T-helper 1 cell (primary cell): ENCODE data around the gene ATOH8.
A peak's percentile ranks its signal among the peaks of the same experiment; 100 is the strongest.

ENCODE experiments used
- DNase-seq, 5 donors: peaks; one replicate each; pipeline ENCODE4 v3.0.0-alpha.2; 2012 to 2020

The ATOH8 gene

GRCh38 chr2:85736456-85737355 is 17.1 kb upstream of the ATOH8 start:
- DNase-seq = no peak

- DNase-seq = no peak
These were observed 16.3 kb upstream of the ATOH8 start for GRCh38 chr2:85737481-85737880.

DNA sequence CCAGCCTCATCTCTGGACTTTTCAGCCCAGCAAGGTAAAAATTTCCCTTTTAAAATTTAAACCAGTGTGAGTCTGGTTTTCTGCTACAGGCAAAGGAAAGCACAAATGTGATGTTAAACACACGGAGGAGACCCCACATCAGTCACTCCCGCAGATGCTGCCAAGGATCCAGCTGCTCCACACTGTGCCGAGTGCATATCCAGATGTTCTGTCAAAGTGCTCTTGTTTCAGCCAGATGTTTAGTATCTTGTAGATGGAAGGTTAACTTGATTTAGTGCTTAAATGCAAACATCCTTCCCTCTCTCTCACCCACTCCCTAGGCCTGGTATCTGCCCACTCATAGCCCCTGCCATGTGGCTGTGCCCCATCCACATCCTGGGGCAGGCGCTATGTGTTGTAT is 15.8 kb upstream of the ATOH8 start:
- DNase-seq = no peak

- DNase-seq = no peak
These were observed 13.6 kb upstream of the ATOH8 start for GRCh38 chr2:85740193-85740592.

DNA sequence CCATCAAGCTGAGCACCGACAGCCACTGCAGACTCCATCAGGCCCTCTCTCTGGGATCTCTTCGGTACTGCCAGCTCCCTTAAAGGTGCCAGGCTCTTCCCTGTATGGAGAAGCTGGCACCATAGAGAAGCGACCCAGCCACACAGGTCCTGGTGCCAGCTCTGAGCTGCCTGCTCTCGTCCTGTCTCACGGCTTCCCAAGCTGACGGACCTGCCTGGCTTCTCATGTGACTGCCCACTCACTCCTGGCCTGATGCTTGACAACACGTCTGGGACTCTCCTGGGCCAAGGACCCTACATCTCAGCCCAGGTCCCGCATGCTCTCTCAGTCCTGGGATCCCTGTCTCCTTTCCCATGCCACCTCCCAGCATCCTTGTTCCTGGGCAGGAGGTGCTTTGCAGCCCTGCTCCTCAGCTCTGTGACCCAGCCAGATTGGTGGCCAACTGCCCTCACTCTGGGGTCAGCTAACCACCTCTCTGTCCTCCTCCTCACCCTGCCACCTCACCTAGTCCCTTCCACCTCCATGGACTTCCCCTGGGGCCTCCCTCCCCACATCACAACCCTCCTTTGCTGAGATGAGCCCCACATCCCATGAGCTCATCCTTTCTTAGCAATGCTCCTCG is 12.5 kb upstream of the ATOH8 start:
- DNase-seq = no peak

DNA sequence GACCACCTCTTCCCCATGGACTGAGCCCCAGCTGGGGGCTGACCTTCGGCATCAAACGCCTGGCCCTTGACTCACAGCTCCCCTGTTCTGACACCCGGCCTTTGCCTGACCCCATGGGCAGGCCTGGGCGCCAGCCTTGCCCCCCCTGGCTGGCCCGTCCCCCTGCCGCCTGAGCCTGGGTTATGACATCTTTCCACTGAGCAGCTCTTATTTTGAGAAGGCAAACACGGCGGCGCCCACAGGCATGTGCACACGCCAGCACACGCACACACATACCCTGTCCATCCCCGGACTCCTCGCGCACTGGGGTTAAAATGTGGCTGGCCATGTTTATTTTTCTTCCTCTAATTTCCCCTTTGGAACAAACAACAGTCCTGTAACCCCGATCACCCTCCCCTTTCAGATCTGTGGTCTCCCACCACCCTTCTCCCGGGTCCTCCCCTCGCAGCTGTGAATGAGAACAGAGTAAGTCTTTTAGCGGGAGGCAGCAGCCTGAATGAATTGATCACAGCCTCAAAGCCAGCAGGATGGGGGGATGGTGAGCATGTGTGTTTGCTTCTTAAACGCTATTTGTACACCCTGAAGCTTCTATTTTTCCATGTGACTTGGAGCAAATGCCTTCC is 11.8 kb upstream of the ATOH8 start:
- no peak for DNase-seq

- no peak for DNase-seq
These were observed 10.3 kb upstream of the ATOH8 start for GRCh38 chr2:85743304-85743978.

GRCh38 chr2:85744055-85744454 is 9.7 kb upstream of the ATOH8 start:
- no peak for DNase-seq

DNA sequence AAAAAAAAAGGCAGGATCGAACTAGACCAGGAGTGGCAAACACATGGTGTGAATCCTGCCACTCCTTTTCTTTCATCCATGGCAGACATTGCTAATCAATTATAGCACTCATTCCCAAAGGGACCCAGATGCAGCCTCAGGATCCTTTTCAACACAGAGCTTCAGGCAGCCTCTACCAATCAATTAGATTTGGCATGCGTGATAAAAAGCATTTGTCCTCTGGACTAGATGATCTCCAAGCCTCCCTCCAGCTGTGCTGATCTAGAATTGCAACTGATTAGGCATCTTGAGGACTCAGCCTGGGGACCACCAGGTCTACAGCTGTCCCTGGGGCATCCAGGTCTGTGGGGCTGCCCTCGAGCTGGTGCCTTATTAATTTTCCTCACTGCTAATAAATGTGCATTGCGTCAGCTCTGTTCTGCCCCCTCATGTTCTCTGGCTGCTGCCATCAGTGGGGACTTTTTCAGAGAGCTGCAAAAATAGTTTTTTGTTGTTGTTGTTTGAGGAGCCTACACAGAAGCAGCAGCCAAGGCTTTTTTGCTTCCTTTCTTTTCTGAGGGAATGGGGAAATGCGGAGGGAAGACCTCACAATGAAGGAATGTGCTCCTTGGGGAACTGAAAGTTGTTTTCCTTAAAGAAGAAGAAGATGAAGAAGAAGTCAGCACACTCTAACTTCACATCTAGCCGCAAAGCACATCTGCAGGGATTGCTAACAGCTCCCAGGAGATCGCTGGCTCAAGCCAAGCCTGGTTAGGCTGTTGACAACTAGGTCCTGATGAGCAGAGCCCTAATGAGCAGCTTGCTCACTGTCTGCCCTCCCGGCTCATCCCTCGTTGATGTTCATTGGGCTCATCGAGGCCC is 8.8 kb upstream of the ATOH8 start:
- DNase-seq = no peak

GRCh38 chr2:85745619-85746018 is 8.2 kb upstream of the ATOH8 start:
- DNase-seq = no peak

GRCh38 chr2:85746321-85747004 is 7.3 kb upstream of the ATOH8 start:
- no peak for DNase-seq

DNA sequence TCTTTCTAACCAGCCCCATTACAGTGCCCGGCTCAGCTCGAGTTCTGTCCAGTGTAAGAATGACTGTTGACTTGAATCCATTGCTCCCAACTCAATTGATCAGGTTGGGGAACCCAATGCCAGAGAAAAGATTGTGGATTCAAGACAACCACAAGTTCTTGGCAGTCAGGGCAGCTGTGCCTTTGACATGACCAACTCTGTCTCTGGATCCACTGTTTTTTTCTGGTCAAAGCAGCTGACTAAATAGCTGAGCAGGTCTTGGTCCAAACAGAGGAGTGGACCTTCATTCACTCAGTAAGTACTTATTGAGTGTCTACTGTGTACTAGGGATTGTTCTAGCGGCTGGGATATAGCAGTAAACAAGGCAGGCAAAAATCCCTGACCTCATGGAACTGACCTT is 6.3 kb upstream of the ATOH8 start:
- no peak for DNase-seq

- DNase-seq = no peak
These were observed 5.6 kb upstream of the ATOH8 start for GRCh38 chr2:85748039-85748734.

DNA sequence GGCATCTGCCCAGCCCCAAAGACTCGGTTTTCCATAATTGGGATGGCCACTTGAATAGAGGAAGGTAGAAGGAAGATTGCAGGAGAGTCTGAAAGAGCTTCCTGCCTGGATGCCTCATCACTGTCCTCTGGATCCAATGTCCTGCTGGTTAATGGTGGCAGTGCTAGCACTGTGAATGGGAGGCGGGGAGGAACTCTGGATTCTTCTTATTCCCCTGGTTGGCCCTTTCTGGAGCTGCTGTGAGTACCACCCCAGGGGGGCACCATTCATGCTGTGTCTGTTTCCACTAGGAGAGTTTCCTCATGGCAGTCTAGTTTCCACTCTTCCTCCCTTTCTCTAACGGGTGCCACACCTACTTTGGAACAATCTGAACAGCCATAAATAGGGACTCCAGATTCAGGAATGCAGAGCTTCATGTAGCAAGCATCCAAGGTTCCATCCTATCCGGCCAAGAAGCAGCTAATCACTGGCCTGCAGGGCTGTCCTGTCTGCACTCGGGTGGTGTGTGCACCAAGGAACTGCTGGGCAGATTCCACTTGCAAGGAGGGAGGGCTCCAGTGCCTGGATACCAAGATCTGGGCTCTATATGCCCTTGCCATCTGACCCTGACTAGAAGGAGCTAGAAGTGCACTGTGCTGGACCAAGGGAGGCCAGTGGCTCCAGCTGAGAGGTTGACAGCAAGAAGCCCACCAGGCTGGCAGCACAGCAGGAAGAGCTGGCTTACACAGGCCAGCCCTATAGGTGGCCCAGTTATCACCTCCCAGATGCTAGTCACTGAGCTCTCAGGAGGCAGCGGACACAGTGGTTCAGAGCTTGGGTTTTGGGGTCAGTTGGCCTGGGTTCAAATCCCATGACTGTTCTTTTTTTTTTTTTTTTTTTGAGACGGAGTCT is 4.6 kb upstream of the ATOH8 start:
- DNase-seq = no peak

DNA sequence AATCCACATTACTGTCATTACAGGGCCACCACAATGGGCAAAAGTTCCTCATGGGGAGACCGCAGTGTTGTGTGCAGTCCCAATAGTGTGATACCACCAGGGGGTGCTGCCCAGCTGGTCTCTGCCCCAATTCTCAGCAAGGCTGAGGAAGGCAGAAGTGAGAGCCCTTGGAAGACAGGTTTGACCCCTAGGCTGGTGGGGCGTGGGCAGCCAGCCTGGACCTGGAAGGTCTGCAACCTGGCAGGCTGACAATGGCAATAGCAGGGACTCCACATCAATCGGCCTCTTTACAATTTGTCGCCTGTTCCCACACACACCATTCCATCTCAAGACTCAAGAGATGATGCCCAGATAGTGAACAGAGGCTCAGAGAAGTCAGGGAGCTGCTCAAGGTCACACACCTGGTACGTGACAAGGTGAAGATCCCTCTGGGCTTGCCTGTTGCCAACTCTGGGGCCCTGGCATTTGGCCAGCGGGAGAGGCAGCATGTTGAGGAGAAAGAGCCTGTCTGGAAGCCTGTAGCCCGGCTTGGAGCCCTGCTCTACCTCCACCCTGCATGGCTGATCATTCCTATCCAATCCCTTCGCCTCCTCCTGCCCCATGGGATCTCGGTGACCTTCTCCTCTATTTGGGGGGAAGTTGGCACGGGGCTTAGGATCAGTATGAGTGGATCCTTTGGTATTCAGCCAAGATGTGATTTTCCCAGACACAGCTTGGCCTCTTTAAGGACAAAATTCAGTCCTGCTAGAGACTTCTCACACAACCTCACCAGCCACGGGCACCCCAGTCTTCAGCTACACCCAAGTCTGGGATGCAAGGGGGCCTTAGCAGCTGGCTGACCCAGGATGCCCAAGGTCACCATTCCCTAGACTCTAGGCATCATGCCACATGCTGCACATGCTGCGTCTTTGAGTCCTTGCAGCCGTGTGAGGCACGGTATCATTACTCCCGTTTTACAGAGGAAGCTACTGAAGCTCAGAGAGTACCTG is 2.9 kb upstream of the ATOH8 start:
- peak in 3 of 5 donors; percentile 25 to 47 (median 30) for DNase-seq

DNA sequence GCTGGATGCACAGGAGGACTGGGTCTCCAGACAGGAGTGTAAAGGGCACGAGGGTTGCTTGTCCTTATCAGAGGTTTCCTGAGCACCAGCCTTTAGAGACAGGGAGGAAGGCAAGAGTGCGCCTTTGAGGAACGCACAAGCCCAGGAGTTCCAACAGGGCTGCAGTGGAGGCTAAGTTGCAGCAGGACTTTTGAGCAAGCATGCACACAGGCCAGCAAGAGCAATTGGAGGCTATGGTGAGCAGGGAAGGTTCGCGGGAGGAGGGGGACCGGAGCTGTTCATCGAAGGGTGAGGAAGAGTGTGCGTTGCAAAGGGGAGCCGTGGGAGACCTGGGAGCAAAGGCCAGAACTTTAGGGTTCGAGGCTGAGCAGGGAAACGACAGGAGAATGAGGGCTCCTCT is 2.2 kb upstream of the ATOH8 start:
- DNase-seq = no peak

- DNase-seq = no peak
These were observed 711 bp upstream of the ATOH8 start for GRCh38 chr2:85753035-85753524.

GRCh38 chr2:85754313-85755095 is 713 bp downstream of the ATOH8 start:
- DNase-seq = peak in 2 of 5 donors; percentile 8 to 22
